Activated CD8-positive, alpha-beta T cell treated with anti-CD3 and anti-CD28 coated beads, Interleukin-2, amount 10 ng/mL, durations not matched to agents 7 days and 5 days (primary cell): ENCODE results near the gene IGFLR1. TPM values are rescaled to one million over a fixed set of nuclear protein-coding genes. Genes with fewer than 3 reads are reported as not detected.

Experiments used
- ATAC-seq: fragments of 150-1000 bp; cut with Tn5 transposase; one replicate; pipeline ENCODE4 v1.10.0; 2021; ENCODE audit warnings: moderate library complexity
- CTCF ChIA-PET: fragments of 350-600 bp; sonication (Branson Sonifier 250); formaldehyde crosslinking; loops from one replicate; lab custom pipeline; 2021; ENCODE audit warnings: antibody characterized with exemption; lab: Charles Lee
- POLR2A ChIA-PET: fragments of 350-600 bp; sonication (Branson Sonifier 250); formaldehyde crosslinking; loops from one replicate; lab custom pipeline; 2021; ENCODE audit warnings: antibody characterized with exemption; lab: Charles Lee
- DNase-seq: peaks from one replicate; pipeline ENCODE4 v3.0.0-alpha.2; 2020
- H3K27ac Mint-ChIP-seq: one replicate; pipeline ENCODE4 v1.8.0; 2021; ENCODE audit warnings: mild to moderate bottlenecking, mixed read lengths
- H3K27me3 Mint-ChIP-seq: one replicate; pipeline ENCODE4 v1.8.0; 2021; ENCODE audit warnings: low read depth, mixed read lengths
- H3K36me3 Mint-ChIP-seq: one replicate; pipeline ENCODE4 v1.8.0; 2021; ENCODE audit warnings: low read depth, mixed read lengths
- H3K4me1 Mint-ChIP-seq: one replicate; pipeline ENCODE4 v1.8.0; 2021; ENCODE audit warnings: low read depth, mixed read lengths
- H3K4me3 Mint-ChIP-seq: one replicate; pipeline ENCODE4 v1.8.0; 2021; ENCODE audit warnings: mild to moderate bottlenecking, mixed read lengths
- H3K9me3 Mint-ChIP-seq: one replicate; pipeline ENCODE4 v1.8.0; 2022; ENCODE audit warnings: mixed read lengths; ENCODE audit not compliant: insufficient read depth
- total RNA-seq, 2 experiments: library from RNA; stranded (reverse); gene quantifications; one replicate each; pipeline ENCODE4 v1.2.3, GENCODE V29; 2021

Gene IGFLR1
- total RNA-seq, 2 experiments from 2014 or later: 29.9 to 37.1 TPM

DNA sequence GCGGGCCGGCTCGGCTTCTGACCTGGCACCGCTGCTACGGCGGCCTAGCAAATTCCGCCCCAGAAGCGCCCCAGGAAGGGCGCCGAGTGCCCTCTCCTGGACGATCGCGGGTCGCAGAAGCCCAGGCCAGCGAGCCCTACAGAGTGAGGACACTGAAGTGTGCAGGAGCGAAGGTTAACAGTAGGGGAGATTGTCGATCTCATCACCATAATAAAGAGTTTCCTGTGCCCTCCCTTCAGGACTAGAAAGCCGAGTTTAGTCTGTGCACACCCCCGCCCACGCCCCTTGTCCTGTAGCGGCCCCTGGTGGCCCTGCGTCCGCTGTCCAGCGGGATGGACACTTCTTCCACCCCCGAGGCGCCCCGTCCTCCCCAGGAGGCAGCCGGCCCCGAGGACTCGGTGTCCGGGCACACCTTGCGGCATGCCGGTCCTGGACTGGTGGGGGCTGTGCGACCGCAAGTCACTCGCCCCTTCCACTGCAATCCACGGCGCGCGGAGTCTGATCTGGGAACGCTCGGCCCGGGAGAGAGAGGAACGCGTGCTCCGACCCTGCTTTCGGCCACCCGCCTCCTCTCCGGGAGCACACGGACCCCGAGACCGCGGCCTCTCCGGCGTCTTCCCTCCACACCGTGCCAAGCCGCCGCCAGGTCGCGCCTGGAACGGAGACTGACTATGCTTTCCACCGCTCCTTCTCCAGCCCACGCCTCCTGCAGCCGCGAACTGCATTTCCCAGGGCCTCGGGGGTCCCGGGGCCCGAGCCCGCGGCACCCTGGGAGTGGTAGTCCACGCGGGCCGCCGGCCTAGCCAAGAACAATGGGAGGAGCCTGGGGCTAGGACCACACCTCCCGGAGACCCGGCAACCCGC, 25.2 kb downstream of the IGFLR1 start:
- DNase-seq (peak; percentile 97), ATAC-seq (peak; percentile 77)
- POLR2A ChIA-PET: interaction anchor here (0.6 to 6.7 kb wide), 8 partner anchors 14 to 31 kb away, joined by 3 to 113 read pairs (median 4); partner anchors contain the start of genes IGFLR1, LIN37, PSENEN and U2AF1L4
- Mint-ChIP-seq H3K27me3 (no peaks in the 10 kb centered on the region), H3K4me1 (peaks cover 65% of the 10 kb centered on the region), H3K4me3 (peak overlapping the region; percentile 83), H3K36me3 (peaks cover 42% of the 10 kb centered on the region), H3K9me3 (no peaks in the 10 kb centered on the region), H3K27ac (peak overlapping the region; percentile 89)
- CTCF ChIA-PET: interaction anchor here (1.6 to 6.7 kb wide), 3 partner anchors 18 to 28 kb away, joined by 5 to 266 read pairs (median 8); partner anchors contain the start of gene U2AF1L4

DNA sequence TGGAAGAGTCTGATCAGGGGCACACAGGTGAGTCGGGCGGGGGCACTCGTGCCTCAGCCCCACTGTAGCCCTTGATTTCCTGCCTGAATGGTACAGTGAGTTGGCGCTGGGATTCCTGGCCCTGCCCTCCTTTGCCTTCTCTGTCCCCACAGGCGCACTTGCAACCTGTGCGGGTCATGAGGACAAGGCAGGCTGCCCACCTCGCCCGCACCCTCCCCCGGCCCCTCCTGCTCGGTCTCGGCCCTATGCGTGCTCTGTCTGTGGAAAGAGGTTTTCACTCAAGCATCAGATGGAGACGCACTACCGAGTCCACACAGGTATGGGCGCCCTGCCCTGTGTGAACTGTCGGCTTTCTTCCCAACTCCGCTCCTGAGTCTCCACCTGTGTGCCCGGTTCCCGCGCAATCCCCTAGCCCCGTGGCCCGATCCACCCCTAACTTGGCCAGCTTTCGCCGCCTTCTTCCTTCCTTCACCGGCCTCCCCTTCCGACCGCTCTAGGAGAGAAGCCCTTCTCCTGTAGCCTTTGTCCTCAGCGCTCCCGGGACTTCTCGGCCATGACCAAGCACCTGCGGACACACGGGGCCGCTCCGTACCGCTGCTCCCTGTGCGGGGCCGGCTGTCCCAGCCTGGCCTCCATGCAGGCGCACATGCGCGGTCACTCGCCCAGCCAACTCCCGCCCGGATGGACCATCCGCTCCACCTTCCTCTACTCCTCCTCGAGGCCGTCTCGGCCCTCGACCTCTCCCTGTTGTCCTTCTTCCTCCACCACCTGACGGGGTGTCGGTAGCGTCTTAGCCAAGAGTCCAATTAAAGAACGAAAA, 26.1 kb downstream of the IGFLR1 start:
- ChIA-PET POLR2A (interaction anchor here (1.3 to 7.6 kb wide), 4 partner anchors 13 to 32 kb away, joined by 4 to 113 read pairs (median 50); partner anchors contain the start of genes LIN37 and ZBTB32), CTCF (interaction anchor here (0.5 to 6.7 kb wide), 4 partner anchors 17 to 32 kb away, joined by 3 to 266 read pairs (median 16); no protein-coding TSS in a partner anchor)
- H3K4me1 Mint-ChIP-seq: peaks cover 72% of the 10 kb centered on the region
- ATAC-seq (no peak), DNase-seq (peak; percentile 40)
- H3K9me3 Mint-ChIP-seq: no peaks in the 10 kb centered on the region
- peak overlapping the region; percentile 89 for H3K27ac Mint-ChIP-seq
- H3K36me3 Mint-ChIP-seq: peaks cover 35% of the 10 kb centered on the region
- H3K27me3 Mint-ChIP-seq: no peaks in the 10 kb centered on the region
- H3K4me3 Mint-ChIP-seq: peak overlapping the region; percentile 83

DNA sequence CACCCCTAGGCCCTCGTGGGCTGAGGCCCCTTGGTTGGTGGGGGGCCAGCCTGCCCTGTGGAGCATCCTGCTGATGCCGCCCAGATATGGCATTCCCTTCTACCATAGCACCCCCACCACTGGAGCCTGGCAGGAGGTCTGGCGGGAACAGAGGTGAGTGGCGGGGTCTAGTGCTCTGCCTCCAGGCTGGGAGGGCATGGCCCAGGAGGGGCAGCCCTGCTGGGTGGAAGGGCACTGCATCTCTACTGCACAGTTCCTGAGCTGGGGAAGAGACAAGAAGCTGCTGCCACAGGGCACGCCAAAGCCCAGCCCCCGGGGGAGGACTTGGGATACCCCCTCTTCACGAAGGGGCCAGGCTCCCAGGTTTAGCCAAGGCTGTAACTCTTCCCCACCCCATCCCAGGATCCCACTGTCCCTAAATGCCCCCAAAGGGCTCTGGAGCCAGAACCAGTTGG, 26.9 kb downstream of the IGFLR1 start:
- H3K4me3 Mint-ChIP-seq: peak overlapping the region; percentile 83
- peak; percentile 30 for DNase-seq
- peak overlapping the region; percentile 89 for H3K27ac Mint-ChIP-seq
- ATAC-seq: no peak
- no peaks in the 10 kb centered on the region for H3K27me3 Mint-ChIP-seq
- no peaks in the 10 kb centered on the region for H3K9me3 Mint-ChIP-seq
- POLR2A ChIA-PET: interaction anchor here (1.2 to 7.6 kb wide), 5 partner anchors 12 to 33 kb away, joined by 3 to 113 read pairs (median 5); partner anchors contain the start of genes LIN37 and ZBTB32
- CTCF ChIA-PET: interaction anchor here (0.5 to 6.7 kb wide), 6 partner anchors 16 to 216 kb away, joined by 3 to 266 read pairs (median 4); no protein-coding TSS in a partner anchor
- peaks cover 77% of the 10 kb centered on the region for H3K4me1 Mint-ChIP-seq
- peaks cover 31% of the 10 kb centered on the region for H3K36me3 Mint-ChIP-seq

DNA sequence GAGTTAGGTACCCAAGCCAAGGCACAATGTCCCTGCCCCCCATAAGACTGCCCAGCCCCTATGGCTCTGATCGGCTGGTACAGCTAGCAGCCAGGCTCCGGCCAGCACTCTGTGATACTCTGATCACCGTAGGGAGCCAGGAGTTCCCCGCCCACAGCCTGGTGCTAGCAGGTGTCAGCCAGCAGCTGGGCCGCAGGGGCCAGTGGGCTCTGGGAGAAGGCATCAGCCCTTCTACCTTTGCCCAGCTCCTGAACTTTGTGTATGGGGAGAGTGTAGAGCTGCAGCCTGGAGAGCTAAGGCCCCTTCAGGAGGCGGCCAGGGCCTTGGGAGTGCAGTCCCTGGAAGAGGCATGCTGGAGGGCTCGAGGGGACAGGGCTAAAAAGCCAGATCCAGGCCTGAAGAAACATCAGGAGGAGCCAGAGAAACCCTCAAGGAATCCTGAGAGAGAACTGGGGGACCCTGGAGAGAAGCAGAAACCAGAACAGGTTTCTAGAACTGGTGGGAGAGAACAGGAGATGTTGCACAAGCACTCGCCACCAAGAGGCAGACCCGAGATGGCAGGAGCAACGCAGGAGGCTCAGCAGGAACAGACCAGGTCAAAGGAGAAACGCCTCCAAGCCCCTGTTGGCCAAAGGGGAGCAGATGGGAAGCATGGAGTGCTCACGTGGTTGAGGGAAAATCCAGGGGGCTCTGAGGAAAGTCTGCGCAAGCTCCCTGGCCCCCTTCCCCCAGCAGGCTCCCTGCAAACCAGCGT, 27.5 kb downstream of the IGFLR1 start:
- no peak for ATAC-seq
- Mint-ChIP-seq H3K4me1 (peaks cover 76% of the 10 kb centered on the region), H3K27me3 (no peaks in the 10 kb centered on the region), H3K9me3 (no peaks in the 10 kb centered on the region), H3K27ac (peak overlapping the region; percentile 95), H3K4me3 (peak overlapping the region; percentile 83), H3K36me3 (peaks cover 28% of the 10 kb centered on the region)
- CTCF ChIA-PET: interaction anchor here (0.7 to 6.7 kb wide), 10 partner anchors 15 to 216 kb away, joined by 3 to 266 read pairs (median 4); partner anchors contain the start of genes COX6B1 and IGFLR1
- DNase-seq: peak; percentile 64
- POLR2A ChIA-PET: interaction anchor here (1.2 to 7.6 kb wide), 5 partner anchors 12 to 33 kb away, joined by 3 to 113 read pairs (median 5); partner anchors contain the start of genes LIN37 and ZBTB32

DNA sequence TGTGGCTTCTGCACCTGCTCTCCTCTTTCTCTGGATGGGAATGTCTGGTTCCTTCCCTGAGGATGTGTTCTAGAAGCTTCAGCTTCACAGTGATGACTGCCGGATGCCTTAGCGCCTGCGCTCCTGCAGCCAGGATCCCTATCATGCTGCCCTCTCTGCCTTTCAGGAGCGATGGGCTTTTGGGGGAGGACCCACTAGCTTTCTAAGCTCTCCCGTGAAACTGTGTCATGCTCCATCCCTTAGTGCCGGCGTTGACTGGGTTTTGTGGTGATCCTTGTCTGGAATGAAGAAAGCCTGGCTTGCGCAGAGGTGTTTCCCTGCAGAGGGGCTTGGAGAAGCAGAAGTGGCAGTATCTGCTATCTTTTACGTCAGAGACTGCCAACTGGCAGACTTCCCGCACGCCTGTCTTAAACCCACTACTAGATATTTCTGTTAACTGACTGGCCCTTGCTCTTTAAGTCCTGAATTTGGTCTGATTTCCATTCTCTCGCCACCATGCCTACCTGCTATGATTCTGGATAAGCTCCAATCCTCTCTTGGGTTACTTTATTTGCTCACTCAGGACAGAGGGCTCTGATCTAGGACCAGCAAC, 28.3 kb downstream of the IGFLR1 start:
- peak overlapping the region; percentile 83 for H3K4me3 Mint-ChIP-seq
- peak overlapping the region; percentile 95 for H3K27ac Mint-ChIP-seq
- no peaks in the 10 kb centered on the region for H3K9me3 Mint-ChIP-seq
- H3K4me1 Mint-ChIP-seq: peaks cover 73% of the 10 kb centered on the region
- H3K36me3 Mint-ChIP-seq: peaks cover 24% of the 10 kb centered on the region
- ChIA-PET CTCF (interaction anchor here (0.7 to 6.7 kb wide), 13 partner anchors 15 to 217 kb away, joined by 3 to 266 read pairs (median 4); partner anchors contain the start of genes COX6B1, IGFLR1 and LIN37), POLR2A (interaction anchor here (1.1 to 7.6 kb wide), 6 partner anchors 11 to 186 kb away, joined by 3 to 113 read pairs (median 9); partner anchors contain the start of genes NFKBID and ZBTB32)
- no peaks in the 10 kb centered on the region for H3K27me3 Mint-ChIP-seq
- DNase-seq: no peak
- no peak for ATAC-seq

GRCh38 chr19:35713506-35713850, 28.8 kb downstream of the IGFLR1 start:
- Mint-ChIP-seq H3K4me1 (peaks cover 73% of the 10 kb centered on the region), H3K27me3 (no peaks in the 10 kb centered on the region), H3K9me3 (no peaks in the 10 kb centered on the region), H3K4me3 (peak overlapping the region; percentile 83), H3K27ac (peak overlapping the region; percentile 95), H3K36me3 (peaks cover 24% of the 10 kb centered on the region)
- DNase-seq (no peak), ATAC-seq (no peak)
- CTCF ChIA-PET: interaction anchor here (1.3 to 6.7 kb wide), 8 partner anchors 15 to 218 kb away, joined by 3 to 266 read pairs (median 5); partner anchors contain the start of genes COX6B1, LIN37, PSENEN and U2AF1L4
- POLR2A ChIA-PET: interaction anchor here (0.6 to 7.6 kb wide), 6 partner anchors 10 to 306 kb away, joined by 3 to 113 read pairs (median 9); partner anchors contain the start of genes NFKBID and ZBTB32

- DNase-seq (peak; percentile 89), ATAC-seq (peak; percentile 25)
- POLR2A ChIA-PET: interaction anchor here (0.6 to 7.6 kb wide), 8 partner anchors 10 to 307 kb away, joined by 3 to 113 read pairs (median 8); partner anchors contain the start of genes COX6B1, NFKBID, PSENEN and U2AF1L4
- CTCF ChIA-PET: interaction anchor here (1.3 to 6.7 kb wide), 9 partner anchors 14 to 218 kb away, joined by 3 to 266 read pairs (median 6); partner anchors contain the start of genes COX6B1, LIN37, PSENEN and U2AF1L4
- Mint-ChIP-seq H3K4me1 (peaks cover 74% of the 10 kb centered on the region), H3K4me3 (peak overlapping the region; percentile 83), H3K27me3 (no peaks in the 10 kb centered on the region), H3K9me3 (no peaks in the 10 kb centered on the region), H3K27ac (peak overlapping the region; percentile 95), H3K36me3 (peaks cover 24% of the 10 kb centered on the region)
These were observed 29.4 kb downstream of the IGFLR1 start for GRCh38 chr19:35712567-35713505.

DNA sequence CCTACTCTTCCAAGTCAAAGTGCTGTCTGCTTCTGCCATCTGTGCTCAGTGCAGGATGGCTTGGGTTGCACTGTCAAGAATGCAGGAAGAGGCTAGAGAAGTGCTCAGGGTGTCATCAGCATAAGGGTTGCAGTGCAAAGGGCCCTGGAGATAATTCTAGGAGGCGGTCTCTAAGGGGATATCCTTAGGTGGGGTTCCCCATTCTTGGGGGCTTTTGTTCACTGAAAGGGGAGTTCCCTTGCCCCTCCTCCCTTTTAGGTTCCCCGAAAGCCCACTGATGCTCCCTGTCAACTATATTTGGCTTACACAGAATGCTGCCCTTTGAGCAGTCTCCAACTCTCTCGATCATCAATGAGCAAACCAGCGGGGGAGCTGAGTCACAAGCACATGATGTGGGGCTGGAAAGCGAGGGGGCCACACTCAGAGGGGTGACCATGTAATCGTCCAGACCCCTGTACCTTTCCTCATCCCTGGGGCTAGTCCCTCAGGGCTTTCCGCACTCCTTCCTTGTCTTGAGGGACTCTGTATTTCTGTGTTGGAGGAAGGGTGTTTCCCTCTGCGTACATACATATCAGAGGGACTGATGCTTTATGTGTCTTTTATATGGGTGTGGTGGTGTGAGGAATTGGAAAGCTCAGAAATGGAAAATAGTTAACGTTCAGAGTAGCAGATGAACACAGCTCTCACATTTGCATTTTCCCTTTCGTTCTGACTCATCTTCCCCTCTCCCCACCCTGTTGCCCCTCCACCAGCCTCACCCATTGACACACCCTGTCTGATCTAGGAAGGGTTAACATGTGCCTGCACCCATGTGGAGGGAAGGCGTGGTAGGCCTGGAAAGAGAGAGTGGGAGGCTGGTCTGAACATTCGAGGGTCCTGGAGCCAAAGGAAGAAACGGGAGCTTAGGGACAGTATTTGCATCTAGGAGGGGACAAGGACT, 31.2 kb downstream of the IGFLR1 start:
- peak overlapping the region; percentile 34 for H3K4me3 Mint-ChIP-seq
- ChIA-PET POLR2A (interaction anchor here (0.9 to 7.6 kb wide), 7 partner anchors 8 to 221 kb away, joined by 3 to 113 read pairs (median 8); partner anchors contain the start of genes LIN37, PSENEN, U2AF1L4 and ZBTB32), CTCF (interaction anchor here (0.8 to 6.7 kb wide), 6 partner anchors 12 to 220 kb away, joined by 3 to 266 read pairs (median 6); partner anchors contain the start of gene LIN37)
- H3K9me3 Mint-ChIP-seq: no peaks in the 10 kb centered on the region
- ATAC-seq (peak; percentile 29), DNase-seq (peak; percentile 75)
- H3K4me1 Mint-ChIP-seq: peaks cover 67% of the 10 kb centered on the region
- H3K36me3 Mint-ChIP-seq: peaks cover 16% of the 10 kb centered on the region
- H3K27ac Mint-ChIP-seq: peak overlapping the region; percentile 95
- no peaks in the 10 kb centered on the region for H3K27me3 Mint-ChIP-seq
